ENCODE data around the gene RUNX3. TPM values are rescaled to one million over a fixed set of nuclear protein-coding genes. Genes with fewer than 3 reads are reported as not detected.

The RUNX3 gene
- total RNA-seq, 1 experiment from 2014 or later: 1.1 TPM

DNA sequence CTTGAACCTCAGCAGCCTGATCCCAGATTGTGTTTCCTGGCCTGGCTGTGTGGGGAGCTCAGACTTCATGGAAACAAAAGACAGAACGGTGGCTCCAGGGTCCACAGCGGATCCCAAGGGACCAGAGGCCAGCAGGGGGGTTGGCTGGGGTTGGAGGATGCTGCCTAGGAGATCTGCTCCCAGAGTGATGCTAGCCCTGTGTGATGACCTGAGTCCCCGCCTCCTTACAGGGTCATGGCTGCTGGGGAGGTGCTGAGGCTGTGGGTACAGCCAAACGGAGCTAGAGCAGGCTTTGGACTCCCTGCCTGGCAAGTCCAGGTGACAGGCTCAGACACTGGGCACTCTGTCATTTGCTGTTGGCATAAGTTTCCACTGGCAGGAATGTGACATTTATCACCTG, 11.5 kb upstream of the RUNX3 start:
- BruUV-seq (replicated peaks): no TSS peak
- H3K4me1 Mint-ChIP-seq (ENCODE audit: low read depth, unreplicated experiment): no peaks in the 10 kb centered on the region
- POLR2A ChIA-PET: no interaction called here

DNA sequence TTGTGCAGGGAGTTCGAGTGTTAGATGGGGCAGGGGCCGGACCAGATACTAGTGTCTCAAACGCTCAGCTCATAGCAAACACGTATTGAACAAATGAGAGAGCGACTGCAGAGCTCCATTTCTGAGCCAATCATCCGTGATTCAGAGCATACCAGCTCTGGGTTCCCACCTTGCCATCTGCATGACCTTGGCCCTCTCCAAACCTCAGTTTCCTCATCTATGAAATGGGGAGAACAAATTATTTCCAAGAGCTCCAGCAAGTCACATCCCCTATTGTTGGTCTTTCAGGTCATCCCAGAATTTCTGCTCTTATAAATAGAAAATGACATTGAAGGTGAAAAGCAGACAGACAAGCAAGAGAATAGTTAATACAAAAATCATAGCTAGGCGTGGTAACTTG, 10.2 kb upstream of the RUNX3 start:
- Histone ChIP-seq H3K4me3 (ENCODE audit: low read depth, low read length) (no peak overlapping the region), H3K27me3 (replicated peaks; ENCODE audit: control insufficient read depth, insufficient read depth, low read length) (no peaks in the 10 kb centered on the region), H3K4me1 (no peaks in the 10 kb centered on the region), H3K36me3 (ENCODE audit: control insufficient read depth, insufficient read depth, low read length) (no peaks in the 10 kb centered on the region), H3K9me3 (no peaks in the 10 kb centered on the region)
- no peaks in the 10 kb centered on the region for H3K36me3 Mint-ChIP-seq (ENCODE audit: insufficient read depth, unreplicated experiment)
- intact Hi-C loops (cut with micrococcal nuclease; ENCODE audit: unreplicated experiment): no loop called here
- ChIA-PET POLR2A (no interaction called here), CTCF (no interaction called here)
- H3K4me3 Mint-ChIP-seq (ENCODE audit: unreplicated experiment): no peak overlapping the region
- BruUV-seq (replicated peaks): no TSS peak
- H3K9me3 Mint-ChIP-seq (ENCODE audit: unreplicated experiment): no peaks in the 10 kb centered on the region
- no peak for DNase-seq
- TF ChIP-seq, protein P1, sequence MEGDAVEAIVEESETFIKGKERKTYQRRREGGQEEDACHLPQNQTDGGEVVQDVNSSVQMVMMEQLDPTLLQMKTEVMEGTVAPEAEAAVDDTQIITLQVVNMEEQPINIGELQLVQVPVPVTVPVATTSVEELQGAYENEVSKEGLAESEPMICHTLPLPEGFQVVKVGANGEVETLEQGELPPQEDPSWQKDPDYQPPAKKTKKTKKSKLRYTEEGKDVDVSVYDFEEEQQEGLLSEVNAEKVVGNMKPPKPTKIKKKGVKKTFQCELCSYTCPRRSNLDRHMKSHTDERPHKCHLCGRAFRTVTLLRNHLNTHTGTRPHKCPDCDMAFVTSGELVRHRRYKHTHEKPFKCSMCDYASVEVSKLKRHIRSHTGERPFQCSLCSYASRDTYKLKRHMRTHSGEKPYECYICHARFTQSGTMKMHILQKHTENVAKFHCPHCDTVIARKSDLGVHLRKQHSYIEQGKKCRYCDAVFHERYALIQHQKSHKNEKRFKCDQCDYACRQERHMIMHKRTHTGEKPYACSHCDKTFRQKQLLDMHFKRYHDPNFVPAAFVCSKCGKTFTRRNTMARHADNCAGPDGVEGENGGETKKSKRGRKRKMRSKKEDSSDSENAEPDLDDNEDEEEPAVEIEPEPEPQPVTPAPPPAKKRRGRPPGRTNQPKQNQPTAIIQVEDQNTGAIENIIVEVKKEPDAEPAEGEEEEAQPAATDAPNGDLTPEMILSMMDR (IDR thresholded peaks at IDR 0.05; ENCODE audit: insufficient read depth in 1 of 2, low read depth in 1 of 2, low read length in 1 of 2, severe bottlenecking in 1 of 2, unreplicated experiment in 1 of 2): no peak
- no peak overlapping the region for H3K27ac Mint-ChIP-seq (ENCODE audit: unreplicated experiment)
- H3K27me3 Mint-ChIP-seq (ENCODE audit: insufficient read depth, unreplicated experiment): no peaks in the 10 kb centered on the region
- H3K4me1 Mint-ChIP-seq (ENCODE audit: low read depth, unreplicated experiment): no peaks in the 10 kb centered on the region

More for the DNA sequence above, 11.5 kb upstream of the RUNX3 start:
- Mint-ChIP-seq H3K27me3 (ENCODE audit: insufficient read depth, unreplicated experiment) (no peaks in the 10 kb centered on the region), H3K9me3 (ENCODE audit: unreplicated experiment) (no peaks in the 10 kb centered on the region), H3K27ac (ENCODE audit: unreplicated experiment) (no peak overlapping the region), H3K36me3 (ENCODE audit: insufficient read depth, unreplicated experiment) (no peaks in the 10 kb centered on the region), H3K4me3 (ENCODE audit: unreplicated experiment) (no peak overlapping the region)
- intact Hi-C loops (cut with micrococcal nuclease; ENCODE audit: unreplicated experiment): no loop called here
- Histone ChIP-seq H3K36me3 (ENCODE audit: control insufficient read depth, insufficient read depth, low read length) (no peaks in the 10 kb centered on the region), H3K9me3 (no peaks in the 10 kb centered on the region), H3K27me3 (replicated peaks; ENCODE audit: control insufficient read depth, insufficient read depth, low read length) (no peaks in the 10 kb centered on the region), H3K4me1 (no peaks in the 10 kb centered on the region), H3K4me3 (ENCODE audit: low read depth, low read length) (no peak overlapping the region)
- no peak for DNase-seq
- TF ChIP-seq, protein P1 (IDR thresholded peaks at IDR 0.05; ENCODE audit: insufficient read depth in 1 of 2, low read depth in 1 of 2, low read length in 1 of 2, severe bottlenecking in 1 of 2, unreplicated experiment in 1 of 2): no peak
- CTCF ChIA-PET: interaction anchor here (1.3 kb wide), 1 partner anchor 9 kb away, joined by 3 read pairs; no protein-coding TSS in a partner anchor

DNA sequence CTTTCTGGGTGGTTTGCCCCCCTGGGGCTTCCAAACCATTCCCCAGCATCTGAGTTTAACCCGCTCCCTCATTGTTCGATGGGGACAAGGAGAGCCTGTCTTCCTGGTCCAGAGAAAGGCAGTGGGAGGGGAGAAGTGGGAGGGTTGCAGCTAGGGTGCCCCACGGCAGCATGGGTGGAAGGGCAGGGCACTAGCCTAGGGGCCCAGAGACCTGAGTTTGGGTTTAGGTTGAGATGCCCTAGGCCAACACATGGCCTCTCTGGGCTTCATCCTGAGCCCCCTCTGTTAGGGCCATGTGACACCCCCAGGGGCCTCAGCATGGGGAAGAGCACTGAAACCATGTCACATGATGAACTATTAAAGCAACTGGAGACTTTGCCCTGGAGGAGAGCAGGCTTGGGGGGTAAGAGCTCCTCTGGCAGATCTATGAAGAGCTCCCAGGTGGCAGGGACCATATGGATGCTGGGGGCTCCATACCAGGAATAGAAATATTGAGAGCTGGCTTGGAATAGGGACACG, 9.7 kb upstream of the RUNX3 start:
- DNase-seq: no peak
- Mint-ChIP-seq H3K9me3 (ENCODE audit: unreplicated experiment) (no peaks in the 10 kb centered on the region), H3K4me3 (ENCODE audit: unreplicated experiment) (no peak overlapping the region), H3K27ac (ENCODE audit: unreplicated experiment) (no peak overlapping the region), H3K36me3 (ENCODE audit: insufficient read depth, unreplicated experiment) (no peaks in the 10 kb centered on the region), H3K27me3 (ENCODE audit: insufficient read depth, unreplicated experiment) (no peaks in the 10 kb centered on the region), H3K4me1 (ENCODE audit: low read depth, unreplicated experiment) (no peaks in the 10 kb centered on the region)
- Histone ChIP-seq H3K36me3 (ENCODE audit: control insufficient read depth, insufficient read depth, low read length) (no peaks in the 10 kb centered on the region), H3K27me3 (replicated peaks; ENCODE audit: control insufficient read depth, insufficient read depth, low read length) (no peaks in the 10 kb centered on the region), H3K4me3 (ENCODE audit: low read depth, low read length) (no peak overlapping the region), H3K9me3 (no peaks in the 10 kb centered on the region), H3K4me1 (no peaks in the 10 kb centered on the region)
- TF ChIP-seq, protein P1 (IDR thresholded peaks at IDR 0.05; ENCODE audit: insufficient read depth in 1 of 2, low read depth in 1 of 2, low read length in 1 of 2, severe bottlenecking in 1 of 2, unreplicated experiment in 1 of 2): no peak
- no TSS peak for BruUV-seq (replicated peaks)
- ChIA-PET CTCF (no interaction called here), POLR2A (no interaction called here)
- intact Hi-C loops (cut with micrococcal nuclease; ENCODE audit: unreplicated experiment): no loop called here

Data from Caco-2 (cell line).